Measurements from ENCODE around the gene ANKFY1. TPM values are rescaled to one million over a fixed set of nuclear protein-coding genes. Genes with fewer than 3 reads are reported as not detected.

ANKFY1 gene
- total and polyA plus RNA-seq, 7 donors = 6.0 to 68.0 (median 52.6) TPM

GRCh38 chr17:4204710-4205173 is 59.0 kb downstream of the ANKFY1 start:
- peak overlapping the region; percentile 78 to 94 (median 84) for H3K27ac ChIP-seq
- H3K4me3 ChIP-seq = no peak overlapping the region
- no peaks in the 10 kb centered on the region for H3K27me3 ChIP-seq
- peaks cover 0 to 49% (median 41%) of the 10 kb centered on the region in 4 donors for H3K4me1 ChIP-seq
- peaks cover 8 to 55% (median 28%) of the 10 kb centered on the region in 4 donors for H3K36me3 ChIP-seq
- TF ChIP-seq EP300 (IDR thresholded peaks at IDR 0.05) (peak; percentile 18 to 97 (median 74)), POLR2A (IDR thresholded peaks at IDR 0.05) (no peak), POLR2AphosphoS5 (IDR thresholded peaks at IDR 0.05) (peak; percentile 79 to 94 (median 86))
- TF ChIP-seq, protein P1, sequence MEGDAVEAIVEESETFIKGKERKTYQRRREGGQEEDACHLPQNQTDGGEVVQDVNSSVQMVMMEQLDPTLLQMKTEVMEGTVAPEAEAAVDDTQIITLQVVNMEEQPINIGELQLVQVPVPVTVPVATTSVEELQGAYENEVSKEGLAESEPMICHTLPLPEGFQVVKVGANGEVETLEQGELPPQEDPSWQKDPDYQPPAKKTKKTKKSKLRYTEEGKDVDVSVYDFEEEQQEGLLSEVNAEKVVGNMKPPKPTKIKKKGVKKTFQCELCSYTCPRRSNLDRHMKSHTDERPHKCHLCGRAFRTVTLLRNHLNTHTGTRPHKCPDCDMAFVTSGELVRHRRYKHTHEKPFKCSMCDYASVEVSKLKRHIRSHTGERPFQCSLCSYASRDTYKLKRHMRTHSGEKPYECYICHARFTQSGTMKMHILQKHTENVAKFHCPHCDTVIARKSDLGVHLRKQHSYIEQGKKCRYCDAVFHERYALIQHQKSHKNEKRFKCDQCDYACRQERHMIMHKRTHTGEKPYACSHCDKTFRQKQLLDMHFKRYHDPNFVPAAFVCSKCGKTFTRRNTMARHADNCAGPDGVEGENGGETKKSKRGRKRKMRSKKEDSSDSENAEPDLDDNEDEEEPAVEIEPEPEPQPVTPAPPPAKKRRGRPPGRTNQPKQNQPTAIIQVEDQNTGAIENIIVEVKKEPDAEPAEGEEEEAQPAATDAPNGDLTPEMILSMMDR (IDR thresholded peaks at IDR 0.05) = no peak
- intact Hi-C loops (cut with DNase I) = loop anchor here (5.0 kb wide), 1 partner anchor 62 kb away; the partner anchor contains the start of genes CYB5D2 and ZZEF1
- H3K9me3 ChIP-seq = no peaks in the 10 kb centered on the region
- 62 to 71% methylated on average over 6 of the region's 6 CpGs for WGBS, 2 donors
- peak; percentile 94 for DNase-seq

GRCh38 chr17:4204190-4204589 is 59.6 kb downstream of the ANKFY1 start:
- H3K9me3 ChIP-seq = no peaks in the 10 kb centered on the region
- H3K36me3 ChIP-seq = peaks cover 8 to 55% (median 24%) of the 10 kb centered on the region in 4 donors
- TF ChIP-seq POLR2AphosphoS5 (IDR thresholded peaks at IDR 0.05) (no peak), POLR2A (IDR thresholded peaks at IDR 0.05) (no peak), EP300 (IDR thresholded peaks at IDR 0.05) (no peak)
- TF ChIP-seq, protein P1 (IDR thresholded peaks at IDR 0.05) = no peak
- peaks cover 0 to 49% (median 42%) of the 10 kb centered on the region in 4 donors for H3K4me1 ChIP-seq
- no peaks in the 10 kb centered on the region for H3K27me3 ChIP-seq
- no peak overlapping the region for H3K4me3 ChIP-seq
- 19 to 60% methylated on average over 6 of the region's 6 CpGs for WGBS, 2 donors
- intact Hi-C loops (cut with DNase I) = loop anchor here (5.0 kb wide), 1 partner anchor 62 kb away; the partner anchor contains the start of genes CYB5D2 and ZZEF1
- no peak for DNase-seq
- H3K27ac ChIP-seq = peak overlapping the region; percentile 78 to 94 (median 84)

GRCh38 chr17:4201226-4201625 is 62.6 kb downstream of the ANKFY1 start:
- TF ChIP-seq EP300 (IDR thresholded peaks at IDR 0.05) (no peak), POLR2AphosphoS5 (IDR thresholded peaks at IDR 0.05) (no peak), POLR2A (IDR thresholded peaks at IDR 0.05) (no peak)
- TF ChIP-seq, protein P1 (IDR thresholded peaks at IDR 0.05) = no peak
- WGBS, 2 donors = 97 to 98% methylated on average over 4 of the region's 4 CpGs
- Histone ChIP-seq H3K27ac (peak overlapping the region in 1 of 4 donors; percentile 39), H3K4me3 (no peak overlapping the region), H3K9me3 (no peaks in the 10 kb centered on the region), H3K36me3 (peaks cover 0 to 54% (median 23%) of the 10 kb centered on the region in 4 donors), H3K27me3 (no peaks in the 10 kb centered on the region), H3K4me1 (peaks cover 0 to 26% (median 23%) of the 10 kb centered on the region in 4 donors)
- DNase-seq = no peak
- intact Hi-C loops (cut with DNase I) = loop anchor here (5.0 kb wide), 1 partner anchor 59 kb away; the partner anchor contains the start of genes CYB5D2 and ZZEF1

DNA sequence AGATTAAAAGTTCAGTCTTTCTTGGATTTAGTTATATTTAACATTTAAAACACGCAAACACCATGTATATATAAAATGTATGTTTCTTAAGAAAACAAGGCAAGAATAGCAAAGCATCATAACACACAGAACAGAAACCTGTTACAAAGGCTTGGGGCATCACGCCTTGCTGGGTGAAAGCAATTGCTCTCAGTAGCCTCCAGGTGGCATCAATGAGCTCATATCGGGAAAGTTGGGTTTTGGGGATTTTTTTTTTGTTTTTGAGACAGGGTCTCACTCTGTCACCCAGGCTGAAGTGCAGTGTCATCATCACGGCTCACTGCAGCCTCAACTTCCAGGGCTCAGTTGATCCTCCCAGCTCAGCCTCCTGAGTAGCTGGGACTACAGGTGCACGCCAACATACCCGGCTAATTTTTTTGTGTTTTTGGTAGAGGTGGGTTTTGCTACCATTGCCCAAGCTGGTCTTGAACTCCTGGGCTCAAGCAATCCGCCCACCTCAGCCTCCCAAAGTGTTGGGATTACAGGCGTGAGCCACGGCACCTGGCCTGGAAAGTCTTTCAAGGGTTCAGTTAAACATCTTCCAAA is 63.9 kb downstream of the ANKFY1 start:
- peak overlapping the region in 2 of 4 donors; percentile 8 to 39 for H3K27ac ChIP-seq
- no peaks in the 10 kb centered on the region for H3K27me3 ChIP-seq
- 60 to 67% methylated on average over 9 of the region's 9 CpGs for WGBS, 2 donors
- H3K4me1 ChIP-seq = peaks cover 0 to 24% (median 16%) of the 10 kb centered on the region in 4 donors
- peaks cover 0 to 57% (median 21%) of the 10 kb centered on the region in 4 donors for H3K36me3 ChIP-seq
- no peaks in the 10 kb centered on the region for H3K9me3 ChIP-seq
- DNase-seq = no peak
- TF ChIP-seq, protein P1 (IDR thresholded peaks at IDR 0.05) = peak; percentile 49 to 71 (median 58)
- no peak for TF ChIP-seq POLR2A (IDR thresholded peaks at IDR 0.05)
- intact Hi-C loops (cut with DNase I) = loop anchor here (1.0 to 5.0 kb wide), 2 partner anchors 58 to 213 kb away; partner anchors contain the start of genes CYB5D2 and ZZEF1
- no peak overlapping the region for H3K4me3 ChIP-seq
